ENCODE measurements around the gene KCNMA1. TPM values are rescaled to one million over a fixed set of nuclear protein-coding genes. Genes with fewer than 3 reads are reported as not detected.

Gene KCNMA1
- total RNA-seq, 3 donors from 2014 or later = 13.6 to 37.8 (median 15.1) TPM

DNA sequence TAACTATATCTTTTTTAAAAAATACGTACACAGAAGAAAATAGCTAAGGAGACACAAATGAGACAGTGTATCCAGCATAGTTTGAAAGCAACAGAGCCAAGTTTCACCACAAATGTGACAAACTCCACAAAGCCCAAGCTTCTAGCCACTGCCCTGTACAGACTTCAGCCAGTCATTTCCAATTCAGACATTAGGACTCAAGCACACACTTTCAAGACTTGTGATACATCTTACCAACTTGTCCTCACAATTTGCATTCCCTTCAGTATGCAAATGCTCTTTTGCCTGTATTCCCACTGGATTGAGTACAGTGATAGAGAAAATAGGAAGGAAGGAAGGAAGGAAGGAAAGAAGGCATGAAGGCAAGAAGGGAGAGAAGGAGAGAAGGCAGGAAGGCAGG lies 510.4 kb downstream of the KCNMA1 start:
- no peak overlapping the region for H3K4me3 ChIP-seq
- no peaks in the 10 kb centered on the region for H3K27me3 ChIP-seq
- no peak overlapping the region for H3K27ac ChIP-seq
- intact Hi-C loops (cut with DNase I; ENCODE audit: low total_unique reads) = no loop called here
- TF ChIP-seq POLR2A (IDR thresholded peaks at IDR 0.05) (no peak), CTCF (IDR thresholded peaks at IDR 0.05) (no peak), POLR2AphosphoS5 (IDR thresholded peaks at IDR 0.05) (no peak)
- DNase-seq (ENCODE audit: low spot score in 2 of 2) = no peak
- no peaks in the 10 kb centered on the region for H3K9me3 ChIP-seq
- H3K4me1 ChIP-seq = no peaks in the 10 kb centered on the region
- no peaks in the 10 kb centered on the region for H3K36me3 ChIP-seq

GRCh38 chr10:77125231-77125630 lies 512.4 kb downstream of the KCNMA1 start:
- TF ChIP-seq CTCF (IDR thresholded peaks at IDR 0.05) (no peak), POLR2AphosphoS5 (IDR thresholded peaks at IDR 0.05) (no peak), POLR2A (IDR thresholded peaks at IDR 0.05) (no peak)
- H3K27ac ChIP-seq = no peak overlapping the region
- no peaks in the 10 kb centered on the region for H3K9me3 ChIP-seq
- DNase-seq (ENCODE audit: low spot score in 2 of 2) = no peak
- no peaks in the 10 kb centered on the region for H3K4me1 ChIP-seq
- no peaks in the 10 kb centered on the region for H3K36me3 ChIP-seq
- no peaks in the 10 kb centered on the region for H3K27me3 ChIP-seq
- H3K4me3 ChIP-seq = no peak overlapping the region
- intact Hi-C loops (cut with DNase I; ENCODE audit: low total_unique reads) = no loop called here

- intact Hi-C loops (cut with DNase I; ENCODE audit: low total_unique reads) = no loop called here
- no peak for DNase-seq (ENCODE audit: low spot score in 2 of 2)
- no peak overlapping the region for H3K4me3 ChIP-seq
- no peaks in the 10 kb centered on the region for H3K9me3 ChIP-seq
- H3K27ac ChIP-seq = no peak overlapping the region
- TF ChIP-seq POLR2AphosphoS5 (IDR thresholded peaks at IDR 0.05) = no peak
- TF ChIP-seq POLR2A (IDR thresholded peaks at IDR 0.05) = no peak
- TF ChIP-seq CTCF (IDR thresholded peaks at IDR 0.05) = no peak
- no peaks in the 10 kb centered on the region for H3K4me1 ChIP-seq
- no peaks in the 10 kb centered on the region for H3K27me3 ChIP-seq
- H3K36me3 ChIP-seq = no peaks in the 10 kb centered on the region
Measured at GRCh38 chr10:77123330-77123729, 514.3 kb downstream of the KCNMA1 start.

GRCh38 chr10:77121829-77122228 lies 515.8 kb downstream of the KCNMA1 start:
- H3K27me3 ChIP-seq = no peaks in the 10 kb centered on the region
- no peak for DNase-seq (ENCODE audit: low spot score in 2 of 2)
- intact Hi-C loops (cut with DNase I; ENCODE audit: low total_unique reads) = no loop called here
- no peak overlapping the region for H3K4me3 ChIP-seq
- H3K36me3 ChIP-seq = no peaks in the 10 kb centered on the region
- TF ChIP-seq CTCF (IDR thresholded peaks at IDR 0.05) (no peak), POLR2AphosphoS5 (IDR thresholded peaks at IDR 0.05) (no peak), POLR2A (IDR thresholded peaks at IDR 0.05) (no peak)
- no peak overlapping the region for H3K27ac ChIP-seq
- H3K9me3 ChIP-seq = no peaks in the 10 kb centered on the region
- H3K4me1 ChIP-seq = no peaks in the 10 kb centered on the region

GRCh38 chr10:77120666-77121376 lies 516.8 kb downstream of the KCNMA1 start:
- Histone ChIP-seq H3K4me1 (no peaks in the 10 kb centered on the region), H3K9me3 (no peaks in the 10 kb centered on the region), H3K27me3 (no peaks in the 10 kb centered on the region), H3K36me3 (no peaks in the 10 kb centered on the region), H3K4me3 (no peak overlapping the region), H3K27ac (no peak overlapping the region)
- intact Hi-C loops (cut with DNase I; ENCODE audit: low total_unique reads) = no loop called here
- TF ChIP-seq POLR2A (IDR thresholded peaks at IDR 0.05) (no peak), POLR2AphosphoS5 (IDR thresholded peaks at IDR 0.05) (no peak), CTCF (IDR thresholded peaks at IDR 0.05) (no peak)
- no peak for DNase-seq (ENCODE audit: low spot score in 2 of 2)
